GM19023 (cell line): Measurements from ENCODE around the gene RAE1.

Experiments used
- ATAC-seq: cut with Tn5 transposase; IDR thresholded peaks from one replicate; pipeline ENCODE4 v1.9.1; 2021; ENCODE audit warnings: mild to moderate bottlenecking, moderate library complexity; ENCODE audit not compliant: unreplicated experiment

RAE1 gene

GRCh38 chr20:57371363-57371762 lies 20.3 kb downstream of the RAE1 start:
- ATAC-seq, result no peak

DNA sequence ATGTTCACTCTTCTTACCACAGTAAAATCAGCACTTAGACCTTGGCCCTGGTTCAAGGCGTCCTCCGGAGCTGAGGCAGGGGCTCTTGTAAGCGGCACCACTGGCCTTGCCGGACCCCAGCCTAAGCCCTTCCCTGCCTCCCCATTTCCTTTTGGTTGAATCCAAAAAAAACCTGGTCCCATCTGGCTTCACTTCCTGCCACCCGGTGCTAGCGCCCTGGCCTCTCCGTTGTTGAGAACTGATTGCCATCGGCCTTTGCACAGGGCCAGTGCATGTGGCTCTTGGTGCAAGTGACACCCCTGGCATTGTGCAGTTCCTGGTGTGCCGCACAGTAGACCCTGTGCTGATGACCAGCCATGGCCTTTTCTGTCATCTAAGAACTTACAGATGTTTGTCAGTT lies 21.1 kb downstream of the RAE1 start:
- ATAC-seq, result no peak

GRCh38 chr20:57372581-57373350 lies 21.7 kb downstream of the RAE1 start:
- ATAC-seq, result no peak

DNA sequence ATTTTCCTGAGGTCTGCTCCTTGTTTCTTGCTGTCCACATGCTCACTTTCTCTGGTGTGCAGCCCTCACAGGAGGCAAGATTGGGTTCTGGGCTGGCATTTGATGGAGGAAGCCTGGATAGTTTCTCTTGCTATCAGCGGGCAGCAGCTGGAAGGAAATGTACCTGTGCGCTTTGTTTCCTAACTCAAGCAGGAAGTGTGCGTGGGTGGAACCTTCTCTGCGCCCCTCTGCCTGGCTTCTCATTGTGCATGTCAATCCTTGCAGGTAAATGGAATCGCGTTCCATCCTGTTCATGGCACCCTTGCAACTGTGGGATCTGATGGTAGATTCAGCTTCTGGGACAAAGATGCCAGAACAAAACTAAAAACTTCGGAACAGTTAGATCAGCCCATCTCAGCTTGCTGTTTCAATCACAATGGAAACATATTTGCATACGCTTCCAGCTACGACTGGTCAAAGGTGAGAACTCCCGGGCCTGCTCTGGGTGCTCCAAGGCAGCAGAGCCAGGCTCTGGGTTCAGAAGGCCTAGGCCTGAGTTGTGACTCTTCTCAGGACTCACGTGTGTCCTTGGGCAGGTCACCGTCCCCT lies 23.4 kb downstream of the RAE1 start:
- ATAC-seq, result no peak

DNA sequence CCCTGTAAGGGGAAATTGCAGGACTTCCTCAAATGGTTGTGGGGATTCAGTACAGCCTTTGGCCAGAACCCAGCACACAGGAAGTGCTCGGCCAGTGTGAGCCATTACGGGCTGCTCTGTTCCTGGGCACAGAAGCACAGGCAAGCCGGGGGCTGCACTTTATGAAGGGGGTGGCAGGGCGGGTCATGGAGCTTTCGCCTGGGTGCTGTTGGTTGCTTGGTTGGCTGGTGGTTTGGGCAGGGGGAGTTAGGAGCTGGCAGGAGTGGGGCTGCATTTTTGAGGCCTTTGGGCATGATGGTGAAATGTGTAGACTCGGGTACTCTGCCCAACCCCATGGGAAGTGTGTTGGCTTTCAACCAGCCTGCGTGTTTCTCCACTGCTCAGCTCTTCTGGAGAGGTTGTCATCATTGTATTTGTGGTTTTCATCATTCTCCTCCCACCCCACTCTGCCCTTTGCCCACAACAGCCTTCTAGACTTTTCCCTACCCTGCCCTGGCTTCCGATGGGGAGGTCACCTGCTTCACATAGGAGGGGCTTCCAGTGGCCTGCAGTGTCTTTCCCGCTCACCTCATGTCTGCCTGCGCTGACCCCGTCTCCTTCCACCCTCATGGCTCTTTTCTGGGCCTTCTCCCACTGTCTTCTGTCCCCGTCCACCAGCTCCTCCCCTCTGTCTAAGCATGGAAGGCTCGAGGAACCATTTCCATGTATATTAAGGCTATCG lies 24.0 kb downstream of the RAE1 start:
- no peak for ATAC-seq

DNA sequence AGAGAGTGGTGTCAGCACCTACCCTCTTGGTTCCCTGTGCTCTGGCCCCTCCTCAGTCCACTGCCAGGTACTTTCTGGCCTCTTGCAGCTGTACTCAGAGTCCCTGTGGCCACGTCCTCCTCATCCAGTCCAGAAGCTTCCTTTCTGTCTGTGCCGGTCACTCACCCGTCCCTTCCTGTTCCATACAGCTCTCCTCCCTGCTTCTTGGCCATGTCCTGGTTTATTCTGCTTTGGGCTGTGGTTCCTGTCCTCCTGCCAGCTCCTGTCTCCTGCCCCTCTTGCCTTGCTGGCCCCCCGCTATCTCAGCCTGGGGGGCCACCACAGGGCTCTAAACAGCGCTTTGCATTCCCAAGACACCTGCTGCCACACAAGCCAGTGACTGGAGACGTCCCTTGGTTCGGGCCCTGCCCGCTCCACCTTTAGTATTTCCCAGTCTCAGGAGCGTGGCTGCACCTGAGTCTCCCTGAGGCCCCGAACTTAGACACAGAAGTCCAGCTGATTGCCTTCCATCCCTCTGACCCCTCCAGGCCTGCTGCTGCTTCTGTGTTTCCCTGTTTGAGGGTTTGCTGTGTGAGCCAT lies 24.7 kb downstream of the RAE1 start:
- no peak for ATAC-seq

DNA sequence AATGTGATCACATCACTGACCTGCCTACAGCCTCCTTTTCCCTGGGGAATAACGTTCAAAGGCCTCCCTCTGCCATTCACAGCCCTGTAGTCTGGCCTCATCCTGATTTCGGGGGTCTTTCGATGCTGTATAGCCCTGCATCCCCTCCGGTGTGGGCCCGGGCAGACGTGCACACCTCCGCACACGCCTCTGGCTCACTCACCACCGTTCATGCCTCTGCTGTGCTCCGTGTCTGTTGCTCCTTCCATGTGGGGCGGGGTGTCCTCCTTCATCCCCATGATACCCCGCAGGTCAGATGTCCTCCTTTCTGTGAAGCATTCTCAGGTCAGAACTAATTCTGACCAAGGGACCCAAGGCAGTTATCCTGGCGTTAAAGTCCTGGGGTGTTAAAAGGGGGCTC lies 26.3 kb downstream of the RAE1 start:
- ATAC-seq, result no peak

DNA sequence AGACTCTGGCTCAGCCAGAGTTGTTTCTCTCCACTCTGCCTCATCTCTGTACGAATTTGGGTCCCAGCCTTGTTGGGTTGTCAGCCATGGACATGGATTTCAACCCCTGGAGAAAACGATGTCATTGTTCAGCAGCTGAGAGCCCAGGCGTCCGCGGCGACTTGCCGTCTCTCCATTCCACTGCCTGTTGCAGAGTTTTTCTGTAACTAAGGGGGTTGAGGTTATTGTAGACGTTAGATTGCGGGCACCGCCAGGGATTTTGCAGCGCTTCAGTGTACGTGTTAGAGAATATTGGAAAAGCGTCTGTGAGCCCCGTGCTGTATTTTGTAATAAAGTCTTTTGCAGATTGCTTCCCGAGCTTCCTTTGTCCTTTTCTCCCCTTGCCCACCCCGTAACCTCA lies 27.1 kb downstream of the RAE1 start:
- ATAC-seq, result no peak

- no peak for ATAC-seq
Measured at GRCh38 chr20:57378646-57379262, 27.7 kb downstream of the RAE1 start.

DNA sequence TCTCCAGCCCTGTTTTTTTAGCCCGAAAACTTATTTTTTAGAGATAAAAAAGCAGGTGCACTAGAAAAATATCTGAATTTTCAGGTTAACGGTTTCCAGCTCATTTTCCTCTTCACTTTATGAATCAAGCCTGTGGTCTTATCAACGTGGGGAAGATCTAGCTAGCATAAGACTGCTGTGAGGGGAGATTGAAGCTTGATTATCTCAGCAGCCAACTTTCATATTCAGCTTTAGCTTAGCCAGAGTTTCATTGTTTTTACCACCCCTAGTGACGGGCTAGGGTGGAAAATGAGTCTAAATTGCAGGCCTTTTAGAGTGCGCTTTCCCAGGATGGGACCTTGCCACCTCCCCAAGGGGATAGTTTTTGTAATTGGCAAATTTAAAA lies 28.2 kb downstream of the RAE1 start:
- ATAC-seq, result no peak

DNA sequence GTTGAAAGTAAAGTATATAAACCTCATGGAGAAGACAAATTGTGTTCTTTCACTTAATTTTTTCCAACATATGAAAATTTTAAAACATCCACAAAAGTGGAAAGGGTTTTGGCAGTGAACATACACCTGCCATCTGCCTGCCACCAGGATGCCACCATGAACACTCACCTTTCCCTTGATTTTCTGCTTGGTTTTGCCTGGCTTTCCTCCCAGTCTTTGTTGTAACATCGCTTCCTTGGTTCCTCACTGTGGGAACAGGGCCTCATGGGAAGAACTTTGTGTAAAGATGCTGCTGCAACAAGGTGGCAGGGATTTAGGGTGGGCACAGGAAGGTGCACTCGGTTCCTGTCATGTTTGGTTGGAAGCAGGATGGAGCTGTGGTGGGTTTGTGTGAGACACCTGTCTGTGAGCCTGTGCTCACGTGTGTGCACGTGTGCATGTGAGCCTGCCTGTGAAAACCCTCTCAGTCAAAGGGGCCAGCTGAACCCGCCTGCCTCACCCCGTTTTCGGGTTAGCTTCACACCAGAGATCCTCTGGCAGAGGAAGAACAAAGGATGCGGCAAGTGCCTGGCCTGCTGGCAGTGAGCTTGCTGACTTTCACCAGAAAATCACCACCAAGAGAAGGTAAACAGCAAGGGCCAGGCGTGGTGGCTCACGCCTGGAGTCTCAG lies 29.2 kb downstream of the RAE1 start:
- no peak for ATAC-seq

DNA sequence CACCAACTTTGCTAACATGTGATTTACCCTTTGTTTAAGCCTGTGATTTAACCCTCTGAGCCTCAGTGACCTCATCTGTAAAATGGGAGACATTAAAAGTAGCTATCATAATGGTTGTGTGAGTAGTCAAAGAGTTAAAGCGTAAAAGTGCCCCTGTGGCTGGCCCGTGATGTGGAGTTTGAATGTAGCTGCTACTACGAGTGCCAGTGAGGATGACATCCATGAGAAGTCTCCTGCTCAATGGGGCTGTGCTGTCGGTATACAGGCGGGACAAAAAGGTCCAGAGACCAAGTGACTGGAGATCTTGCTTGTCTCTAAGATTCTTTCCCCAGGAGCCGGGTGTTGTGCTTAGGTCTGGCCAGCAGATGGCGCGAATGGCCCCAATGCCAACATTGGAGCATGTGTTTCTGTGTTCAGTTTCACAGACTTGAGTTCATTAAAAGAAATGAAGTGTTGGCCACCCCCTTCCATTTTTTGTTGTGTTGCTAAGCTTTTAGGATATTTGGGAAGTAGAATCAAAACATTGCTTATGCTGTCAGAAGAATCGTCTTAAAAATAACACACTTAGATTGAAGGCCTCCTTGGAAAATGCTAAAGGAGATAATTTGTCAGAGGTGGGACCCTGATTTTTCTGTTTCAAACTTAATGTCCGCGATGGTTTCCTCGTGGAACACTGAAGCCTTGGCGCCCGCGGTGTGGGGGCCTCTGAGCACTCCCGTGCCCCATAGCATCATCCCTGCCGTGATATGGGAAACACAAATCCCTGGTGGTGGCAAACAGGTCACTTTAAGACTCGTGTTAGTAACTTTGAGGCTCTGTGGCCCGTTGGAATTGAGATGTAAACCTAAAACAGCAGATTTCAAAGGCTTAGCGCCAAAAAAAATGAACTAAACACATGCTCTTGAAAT lies 30.8 kb downstream of the RAE1 start:
- ATAC-seq, result no peak

DNA sequence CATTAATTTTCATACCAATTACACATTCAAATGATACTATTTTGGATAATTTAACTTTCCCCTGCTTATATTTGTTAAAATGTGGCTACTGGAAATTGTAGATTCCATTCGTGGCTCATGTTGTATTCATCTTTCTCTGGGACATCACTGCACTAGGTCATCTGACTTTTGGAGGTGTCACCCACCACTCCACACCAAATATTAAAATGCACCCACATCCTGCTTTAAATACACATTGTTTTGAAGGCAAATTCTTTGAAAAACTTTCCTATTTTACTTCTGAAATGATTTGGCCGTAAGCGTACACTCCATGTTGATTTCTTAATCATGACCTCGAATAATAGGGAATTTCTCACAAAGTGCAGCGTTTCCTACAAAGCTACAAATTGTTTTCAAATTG lies 31.5 kb downstream of the RAE1 start:
- no peak for ATAC-seq

- no peak for ATAC-seq
Measured at GRCh38 chr20:57383447-57384347, 32.6 kb downstream of the RAE1 start.

GRCh38 chr20:57384486-57384885 lies 33.4 kb downstream of the RAE1 start:
- ATAC-seq, result no peak

DNA sequence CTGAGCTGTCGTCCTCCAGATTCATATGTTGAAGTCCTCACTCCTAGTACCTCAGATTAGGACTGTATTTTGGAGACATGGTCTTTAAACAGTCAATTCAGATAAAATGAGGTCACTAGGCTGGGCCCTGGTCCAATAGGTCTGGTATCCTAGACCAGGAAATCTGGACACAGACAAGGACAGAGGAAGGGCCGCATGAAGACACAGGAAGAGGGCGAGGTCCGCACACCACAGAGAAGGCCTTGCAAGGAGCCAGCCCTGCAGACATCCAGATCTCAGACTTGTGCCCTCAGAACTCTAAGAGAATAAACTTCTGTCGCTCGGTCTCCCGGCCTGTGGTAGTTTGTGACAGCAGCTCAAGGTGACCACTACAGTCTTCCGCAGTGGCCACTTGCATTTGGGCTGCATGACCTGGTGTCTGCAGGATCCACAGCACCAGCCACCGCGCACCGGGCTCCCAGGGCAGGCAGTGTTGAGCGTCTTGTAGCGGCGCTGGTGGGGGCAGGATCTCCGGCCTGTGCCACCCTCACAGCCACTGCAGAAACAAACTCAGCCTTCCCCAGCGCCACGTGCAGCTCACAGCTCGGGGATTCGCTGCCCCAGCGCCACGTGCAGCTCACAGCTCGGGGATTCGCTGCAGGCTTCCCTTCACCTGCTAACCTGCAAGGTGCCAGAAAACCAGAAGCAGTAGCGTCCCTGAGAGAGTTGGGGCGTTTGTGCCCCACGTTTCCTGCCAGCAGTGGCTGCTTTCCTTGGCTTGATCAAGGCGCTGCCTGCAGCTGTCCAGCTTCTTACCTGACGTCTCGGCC lies 34.1 kb downstream of the RAE1 start:
- ATAC-seq, result no peak

DNA sequence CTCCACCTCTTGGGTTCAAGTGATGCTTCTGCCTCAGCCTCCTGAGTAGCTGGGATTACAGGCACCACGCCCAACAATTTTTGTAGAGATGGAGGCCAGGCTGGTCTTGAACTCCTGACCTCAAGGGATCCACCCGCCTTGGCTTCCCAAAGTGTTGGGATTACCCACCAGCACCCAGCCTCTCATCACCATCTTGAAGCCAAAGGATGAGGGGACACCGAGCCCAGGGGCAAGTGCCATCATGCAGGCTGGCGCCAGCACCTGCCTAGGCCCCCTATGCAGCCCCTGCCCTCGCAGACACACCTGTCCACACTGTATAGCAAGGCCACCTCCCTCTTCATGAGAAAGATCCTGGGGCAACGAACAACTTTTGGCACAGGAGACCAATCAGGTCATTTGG lies 34.9 kb downstream of the RAE1 start:
- no peak for ATAC-seq

DNA sequence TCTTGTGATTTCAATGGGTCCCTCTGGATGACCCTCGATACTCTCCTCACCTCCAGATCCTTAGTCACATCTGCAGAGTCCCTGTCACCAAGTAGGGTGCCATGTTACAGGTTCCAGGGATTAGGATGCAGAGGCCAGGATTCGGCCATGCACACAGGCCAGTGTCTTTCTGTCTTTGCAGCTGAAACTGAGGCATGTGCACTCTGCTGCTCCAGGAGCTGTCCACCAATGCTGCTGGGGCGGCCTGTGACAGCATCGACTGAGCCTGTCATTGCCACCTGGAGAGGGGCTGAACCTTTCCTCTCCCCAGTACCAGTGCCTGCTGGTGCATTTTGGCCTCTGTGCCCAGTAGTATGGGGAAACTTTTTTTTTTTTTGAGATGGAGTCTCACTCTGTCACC lies 35.7 kb downstream of the RAE1 start:
- no peak for ATAC-seq
